Measurements from ENCODE around the gene POLDIP3. TPM values are rescaled to one million over a fixed set of nuclear protein-coding genes. Genes with fewer than 3 reads are reported as not detected.

POLDIP3 gene
- polyA plus RNA-seq, 1 donor: 57.4 TPM

DNA sequence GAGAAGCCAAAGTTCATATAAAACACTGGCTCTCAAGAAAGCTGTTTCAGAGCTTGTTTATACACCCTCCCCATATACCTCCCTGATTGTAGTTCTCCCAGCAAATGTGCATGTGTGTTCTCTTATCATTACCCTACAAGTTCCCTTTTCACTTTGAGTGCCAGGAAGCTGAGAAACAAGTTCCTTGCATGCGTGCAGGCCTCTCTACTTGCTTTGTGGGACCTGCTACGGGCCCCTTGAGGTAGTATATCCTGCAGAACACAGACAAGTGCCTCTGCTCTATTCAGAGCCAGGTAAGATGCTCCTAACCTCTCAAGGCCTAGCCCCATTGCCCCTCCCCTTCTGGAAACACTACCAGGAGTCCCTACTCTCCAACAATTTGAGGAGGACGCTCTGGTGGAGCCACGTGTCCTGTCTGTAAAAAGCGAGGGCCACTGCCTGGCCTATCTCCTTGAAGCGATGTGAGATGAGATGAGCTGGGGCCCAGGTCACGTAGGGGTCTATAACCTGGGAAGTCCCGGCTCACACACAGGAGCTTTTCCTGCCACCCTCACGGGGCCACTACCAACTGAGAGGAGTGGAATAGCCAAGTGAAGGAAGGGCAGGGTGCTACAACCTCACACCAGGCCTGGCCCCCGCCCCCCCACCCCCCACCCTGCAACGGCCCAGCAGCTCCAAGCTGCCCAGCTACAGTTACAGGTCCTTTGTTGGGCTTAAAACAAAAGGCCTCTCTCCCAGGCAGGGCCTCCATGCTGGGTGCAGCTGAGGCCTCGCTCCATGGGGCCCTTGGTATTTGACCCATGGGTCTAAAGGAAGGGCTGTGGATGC, 28.3 kb upstream of the POLDIP3 start:
- Histone ChIP-seq H3K9me3 (ENCODE audit: control insufficient read depth, low read depth, low read length) (no peaks in the 10 kb centered on the region), H3K36me3 (ENCODE audit: control insufficient read depth, insufficient read depth, low read length) (no peaks in the 10 kb centered on the region), H3K27me3 (ENCODE audit: control insufficient read depth, insufficient read depth, low read length) (no peaks in the 10 kb centered on the region), H3K4me1 (ENCODE audit: control insufficient read depth, insufficient read depth, low read length) (peaks cover 81% of the 10 kb centered on the region), H3K27ac (ENCODE audit: low read length) (peak overlapping the region; percentile 77), H3K4me3 (ENCODE audit: low read length) (no peak overlapping the region)
- WGBS (ENCODE audit: insufficient coverage, low lambda C conversion rate): no CpG with 5 or more reads among the region's 12 CpGs
- peak; percentile 48 to 71 for DNase-seq

DNA sequence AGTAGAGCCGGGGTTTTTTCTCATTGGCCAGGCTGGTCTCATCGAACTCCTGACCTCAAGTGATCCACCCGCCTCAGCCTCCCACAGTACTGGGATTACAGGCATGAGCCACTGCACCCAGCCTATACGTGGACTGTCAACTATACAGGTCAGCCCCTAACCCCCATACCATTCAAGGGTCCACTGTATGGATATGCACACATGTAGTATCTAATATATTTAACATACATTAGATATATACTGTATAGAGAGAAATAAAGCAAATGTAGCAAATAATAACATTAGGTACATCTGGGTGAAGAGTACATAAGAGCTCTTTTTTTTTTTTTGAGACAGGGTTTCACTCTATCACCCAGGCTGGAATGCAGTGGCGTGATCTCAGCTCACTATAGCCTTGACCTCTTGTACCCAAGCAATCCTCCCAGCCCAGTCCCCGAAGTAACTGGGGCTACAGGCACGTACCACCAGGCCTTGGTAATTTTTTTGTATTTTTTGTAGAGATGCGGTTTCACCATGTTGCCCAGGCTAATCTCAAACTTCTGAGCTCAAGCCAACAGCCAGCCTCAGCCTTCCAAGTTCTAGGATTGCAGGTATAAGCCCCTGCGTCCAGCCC, 27.2 kb upstream of the POLDIP3 start:
- Histone ChIP-seq H3K4me3 (ENCODE audit: low read length) (no peak overlapping the region), H3K27ac (ENCODE audit: low read length) (peak overlapping the region; percentile 60), H3K9me3 (ENCODE audit: control insufficient read depth, low read depth, low read length) (no peaks in the 10 kb centered on the region), H3K27me3 (ENCODE audit: control insufficient read depth, insufficient read depth, low read length) (no peaks in the 10 kb centered on the region), H3K4me1 (ENCODE audit: control insufficient read depth, insufficient read depth, low read length) (peaks cover 72% of the 10 kb centered on the region), H3K36me3 (ENCODE audit: control insufficient read depth, insufficient read depth, low read length) (peaks cover 6% of the 10 kb centered on the region)
- peak; percentile 45 to 66 for DNase-seq
- 50% methylated on average over 1 of the region's 9 CpGs for WGBS (ENCODE audit: insufficient coverage, low lambda C conversion rate)

DNA sequence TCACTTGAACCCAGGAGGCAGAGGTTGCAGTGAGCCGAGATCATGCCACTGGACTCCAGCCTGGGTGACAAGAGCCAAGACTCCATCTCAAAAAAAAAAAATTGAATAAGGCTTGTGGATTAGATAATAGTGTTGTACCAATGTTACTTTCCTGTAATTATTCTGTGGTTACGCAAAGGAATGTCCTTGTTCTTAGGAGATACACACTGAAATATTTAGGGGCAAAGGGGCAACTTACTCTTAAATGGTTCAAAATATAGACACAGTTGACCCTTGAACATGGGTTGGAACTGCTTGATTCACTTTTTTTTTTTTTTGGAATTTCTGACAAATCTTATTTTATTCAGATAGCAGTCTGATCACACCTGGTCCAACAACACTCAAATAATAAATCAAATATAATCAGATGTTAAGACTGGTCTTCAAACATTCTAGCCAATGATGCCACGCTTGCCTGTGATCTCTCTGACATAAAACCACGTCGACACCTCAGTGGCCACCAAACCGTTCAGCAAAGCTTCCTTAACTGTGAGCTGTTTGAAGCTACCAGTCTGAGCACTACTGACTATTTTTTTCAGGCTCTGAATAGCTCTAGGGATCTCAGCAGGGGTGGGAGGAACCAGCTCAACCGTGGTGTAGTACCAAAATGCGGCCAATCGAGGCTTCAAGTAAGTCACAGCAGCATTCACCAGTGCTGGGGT, 25.0 kb upstream of the POLDIP3 start:
- H3K36me3 ChIP-seq (ENCODE audit: control insufficient read depth, insufficient read depth, low read length): peaks cover 21% of the 10 kb centered on the region
- H3K4me3 ChIP-seq (ENCODE audit: low read length): no peak overlapping the region
- no peaks in the 10 kb centered on the region for H3K27me3 ChIP-seq (ENCODE audit: control insufficient read depth, insufficient read depth, low read length)
- WGBS (ENCODE audit: insufficient coverage, low lambda C conversion rate): no CpG with 5 or more reads among the region's 9 CpGs
- no peak for DNase-seq
- peaks cover 49% of the 10 kb centered on the region for H3K4me1 ChIP-seq (ENCODE audit: control insufficient read depth, insufficient read depth, low read length)
- no peaks in the 10 kb centered on the region for H3K9me3 ChIP-seq (ENCODE audit: control insufficient read depth, low read depth, low read length)
- no peak overlapping the region for H3K27ac ChIP-seq (ENCODE audit: low read length)

- WGBS (ENCODE audit: insufficient coverage, low lambda C conversion rate): no CpG with 5 or more reads among the region's 12 CpGs
- DNase-seq: no peak
- Histone ChIP-seq H3K4me1 (ENCODE audit: control insufficient read depth, insufficient read depth, low read length) (peaks cover 28% of the 10 kb centered on the region), H3K9me3 (ENCODE audit: control insufficient read depth, low read depth, low read length) (no peaks in the 10 kb centered on the region), H3K27ac (ENCODE audit: low read length) (no peak overlapping the region), H3K4me3 (ENCODE audit: low read length) (no peak overlapping the region), H3K27me3 (ENCODE audit: control insufficient read depth, insufficient read depth, low read length) (no peaks in the 10 kb centered on the region), H3K36me3 (ENCODE audit: control insufficient read depth, insufficient read depth, low read length) (peaks cover 30% of the 10 kb centered on the region)
These were observed 22.9 kb upstream of the POLDIP3 start for GRCh38 chr22:42637555-42637954.

GRCh38 chr22:42636506-42636905, 21.8 kb upstream of the POLDIP3 start:
- DNase-seq: no peak
- WGBS (ENCODE audit: insufficient coverage, low lambda C conversion rate): no CpG with 5 or more reads among the region's 17 CpGs
- H3K4me1 ChIP-seq (ENCODE audit: control insufficient read depth, insufficient read depth, low read length): peaks cover 18% of the 10 kb centered on the region
- no peaks in the 10 kb centered on the region for H3K27me3 ChIP-seq (ENCODE audit: control insufficient read depth, insufficient read depth, low read length)
- H3K9me3 ChIP-seq (ENCODE audit: control insufficient read depth, low read depth, low read length): no peaks in the 10 kb centered on the region
- H3K36me3 ChIP-seq (ENCODE audit: control insufficient read depth, insufficient read depth, low read length): peaks cover 40% of the 10 kb centered on the region
- no peak overlapping the region for H3K4me3 ChIP-seq (ENCODE audit: low read length)
- no peak overlapping the region for H3K27ac ChIP-seq (ENCODE audit: low read length)

- Histone ChIP-seq H3K27me3 (ENCODE audit: control insufficient read depth, insufficient read depth, low read length) (no peaks in the 10 kb centered on the region), H3K27ac (ENCODE audit: low read length) (no peak overlapping the region), H3K4me3 (ENCODE audit: low read length) (no peak overlapping the region), H3K9me3 (ENCODE audit: control insufficient read depth, low read depth, low read length) (no peaks in the 10 kb centered on the region), H3K4me1 (ENCODE audit: control insufficient read depth, insufficient read depth, low read length) (peaks cover 12% of the 10 kb centered on the region), H3K36me3 (ENCODE audit: control insufficient read depth, insufficient read depth, low read length) (peaks cover 50% of the 10 kb centered on the region)
- no peak for DNase-seq
- WGBS (ENCODE audit: insufficient coverage, low lambda C conversion rate): no CpG with 5 or more reads among the region's 3 CpGs
These were observed 20.8 kb upstream of the POLDIP3 start for GRCh38 chr22:42635531-42635930.

DNA sequence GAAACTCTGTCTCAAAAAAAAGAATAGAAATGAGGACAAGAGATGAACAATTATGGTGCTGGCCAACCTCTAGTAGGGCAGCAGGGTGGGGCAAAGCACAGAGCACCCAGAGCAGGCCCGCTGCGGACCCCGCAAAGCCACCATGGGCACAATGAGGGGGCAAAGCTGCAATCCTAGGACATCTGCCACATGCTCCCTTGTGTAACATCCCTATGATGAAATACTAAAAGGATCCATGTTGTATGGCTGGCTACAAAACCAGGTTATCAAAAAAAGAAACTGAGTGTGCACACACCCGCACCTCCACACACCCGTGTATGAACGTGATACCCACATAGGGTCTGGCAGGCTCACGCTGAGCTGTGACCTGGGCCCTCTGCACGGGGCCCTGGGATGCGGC, 18.3 kb upstream of the POLDIP3 start:
- no CpG with 5 or more reads among the region's 9 CpGs for WGBS (ENCODE audit: insufficient coverage, low lambda C conversion rate)
- peaks cover 72% of the 10 kb centered on the region for H3K36me3 ChIP-seq (ENCODE audit: control insufficient read depth, insufficient read depth, low read length)
- no peaks in the 10 kb centered on the region for H3K27me3 ChIP-seq (ENCODE audit: control insufficient read depth, insufficient read depth, low read length)
- H3K9me3 ChIP-seq (ENCODE audit: control insufficient read depth, low read depth, low read length): no peaks in the 10 kb centered on the region
- no peak for DNase-seq
- no peak overlapping the region for H3K27ac ChIP-seq (ENCODE audit: low read length)
- H3K4me3 ChIP-seq (ENCODE audit: low read length): no peak overlapping the region
- no peaks in the 10 kb centered on the region for H3K4me1 ChIP-seq (ENCODE audit: control insufficient read depth, insufficient read depth, low read length)

- DNase-seq: no peak
- no peaks in the 10 kb centered on the region for H3K9me3 ChIP-seq (ENCODE audit: control insufficient read depth, low read depth, low read length)
- peaks cover 75% of the 10 kb centered on the region for H3K36me3 ChIP-seq (ENCODE audit: control insufficient read depth, insufficient read depth, low read length)
- H3K27me3 ChIP-seq (ENCODE audit: control insufficient read depth, insufficient read depth, low read length): no peaks in the 10 kb centered on the region
- no peak overlapping the region for H3K4me3 ChIP-seq (ENCODE audit: low read length)
- no peak overlapping the region for H3K27ac ChIP-seq (ENCODE audit: low read length)
- no peaks in the 10 kb centered on the region for H3K4me1 ChIP-seq (ENCODE audit: control insufficient read depth, insufficient read depth, low read length)
- no CpG with 5 or more reads among the region's 13 CpGs for WGBS (ENCODE audit: insufficient coverage, low lambda C conversion rate)
These were observed 17.4 kb upstream of the POLDIP3 start for GRCh38 chr22:42632096-42632495.

- no peaks in the 10 kb centered on the region for H3K4me1 ChIP-seq (ENCODE audit: control insufficient read depth, insufficient read depth, low read length)
- peaks cover 79% of the 10 kb centered on the region for H3K36me3 ChIP-seq (ENCODE audit: control insufficient read depth, insufficient read depth, low read length)
- H3K4me3 ChIP-seq (ENCODE audit: low read length): no peak overlapping the region
- no peak overlapping the region for H3K27ac ChIP-seq (ENCODE audit: low read length)
- H3K9me3 ChIP-seq (ENCODE audit: control insufficient read depth, low read depth, low read length): no peaks in the 10 kb centered on the region
- WGBS (ENCODE audit: insufficient coverage, low lambda C conversion rate): no CpG with 5 or more reads among the region's 28 CpGs
- no peak for DNase-seq
- H3K27me3 ChIP-seq (ENCODE audit: control insufficient read depth, insufficient read depth, low read length): no peaks in the 10 kb centered on the region
These were observed 16.4 kb upstream of the POLDIP3 start for GRCh38 chr22:42630901-42631602.

DNA sequence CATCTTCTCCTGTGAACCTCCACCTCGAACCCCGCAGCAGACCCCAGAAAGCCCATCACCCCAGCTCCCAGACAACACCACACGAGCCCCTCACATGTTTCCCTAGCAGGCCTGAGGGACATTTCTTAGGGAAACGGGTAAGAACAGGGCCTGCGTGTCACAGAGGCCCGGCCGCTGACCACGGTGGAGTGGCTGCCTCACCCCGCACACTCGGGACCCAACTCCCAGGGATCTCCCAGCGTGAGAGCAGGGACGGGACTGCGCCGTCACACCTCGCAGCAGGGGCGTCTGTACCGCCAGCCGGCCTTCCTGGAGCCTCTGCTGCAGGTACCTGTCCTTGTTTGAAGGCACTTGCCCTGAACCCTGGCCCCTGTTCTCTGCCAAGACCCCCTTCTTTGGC, 15.5 kb upstream of the POLDIP3 start:
- H3K4me3 ChIP-seq (ENCODE audit: low read length): no peak overlapping the region
- no peak overlapping the region for H3K27ac ChIP-seq (ENCODE audit: low read length)
- no peaks in the 10 kb centered on the region for H3K9me3 ChIP-seq (ENCODE audit: control insufficient read depth, low read depth, low read length)
- H3K27me3 ChIP-seq (ENCODE audit: control insufficient read depth, insufficient read depth, low read length): no peaks in the 10 kb centered on the region
- no peak for DNase-seq
- WGBS (ENCODE audit: insufficient coverage, low lambda C conversion rate): 100% methylated on average over 1 of the region's 18 CpGs
- peaks cover 76% of the 10 kb centered on the region for H3K36me3 ChIP-seq (ENCODE audit: control insufficient read depth, insufficient read depth, low read length)
- no peaks in the 10 kb centered on the region for H3K4me1 ChIP-seq (ENCODE audit: control insufficient read depth, insufficient read depth, low read length)
